Immature natural killer cell (primary cell): ENCODE measurements around the gene CUBN. TPM values are rescaled to one million over a fixed set of nuclear protein-coding genes. Genes with fewer than 3 reads are reported as not detected.
"Not testable (repeated sequence)": the region's sequence is repeated elsewhere in the genome, so short reads cannot be mapped to it uniquely, and the experiment has no call there.

Source experiments
- DNase-seq, 3 donors: peaks; one replicate each; pipeline ENCODE4 v3.0.0; 2022; ENCODE audit warnings: mixed read lengths in 1 of 3
- H3K27ac Mint-ChIP-seq, 6 donors: one replicate each; pipeline ENCODE4 v1.8.0; 2020; ENCODE audit warnings: mixed read lengths in 6 of 6, mild to moderate bottlenecking in 5 of 6, inconsistent platforms in 4 of 6, moderate library complexity in 3 of 6
- H3K27me3 Mint-ChIP-seq, 3 donors: one replicate each; pipeline ENCODE4 v1.8.0; 2020 to 2021; ENCODE audit warnings: low read depth in 3 of 3, mild to moderate bottlenecking in 3 of 3, mixed read lengths in 3 of 3, moderate library complexity in 3 of 3, inconsistent platforms in 1 of 3
- H3K36me3 Mint-ChIP-seq, 3 donors: one replicate each; pipeline ENCODE4 v1.8.0; 2020; ENCODE audit warnings: mixed read lengths in 3 of 3, inconsistent platforms in 2 of 3, mild to moderate bottlenecking in 2 of 3
- H3K4me1 Mint-ChIP-seq, 2 donors: one replicate each; pipeline ENCODE4 v1.8.0; 2020; ENCODE audit warnings: inconsistent platforms in 2 of 2, mild to moderate bottlenecking in 2 of 2, mixed read lengths in 2 of 2, moderate library complexity in 1 of 2
- H3K4me3 Mint-ChIP-seq, 5 donors: one replicate each; pipeline ENCODE4 v1.8.0; 2020; ENCODE audit warnings: mild to moderate bottlenecking in 5 of 5, mixed read lengths in 5 of 5, inconsistent platforms in 3 of 5, moderate library complexity in 3 of 5
- H3K9me3 Mint-ChIP-seq, 6 donors: one replicate each; pipeline ENCODE4 v1.8.0; 2020; ENCODE audit warnings: mild to moderate bottlenecking in 6 of 6, mixed read lengths in 6 of 6, inconsistent platforms in 4 of 6, moderate library complexity in 3 of 6
- polyA plus RNA-seq, 3 donors: library from polyadenylated mRNA; unstranded; fragments of 300-500 nt; fragmentation: Illumina TruSeq; gene quantifications; one replicate each; pipeline ENCODE4 v1.2.3, GENCODE V29; 2021

The CUBN gene
- polyA plus RNA-seq, 3 donors from 2014 or later = 0.16 to 1.2 TPM; not detected in 1

DNA sequence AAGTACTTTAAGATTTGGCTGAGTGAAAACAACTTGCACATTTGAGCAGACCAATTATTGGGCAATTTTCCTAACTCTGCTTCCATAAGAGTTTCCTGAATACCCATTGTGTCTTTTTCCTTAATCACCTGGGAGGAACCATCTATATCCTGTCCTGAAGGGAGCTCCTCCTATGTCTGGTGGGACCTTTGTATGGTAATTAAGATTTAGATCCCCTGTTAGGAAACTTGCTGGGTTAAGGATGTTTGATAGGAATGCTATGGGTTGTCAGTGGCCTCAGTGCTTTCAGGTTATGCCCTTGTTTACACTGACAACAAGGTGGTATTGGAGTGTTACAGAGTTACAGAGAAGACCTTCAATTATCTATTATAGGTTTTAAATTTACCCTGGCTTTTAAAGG, 116.9 kb downstream of the CUBN start:
- DNase-seq, H3K4me1 Mint-ChIP-seq, H3K4me3 Mint-ChIP-seq, H3K9me3 Mint-ChIP-seq: not testable (repeated sequence)
- Mint-ChIP-seq H3K27ac (peak overlapping the region in 1 of 6 donors; percentile 56), H3K27me3 (peaks cover 3 to 17% (median 5%) of the 10 kb centered on the region in 3 donors), H3K36me3 (peaks cover 7 to 18% (median 10%) of the 10 kb centered on the region in 3 donors)

DNA sequence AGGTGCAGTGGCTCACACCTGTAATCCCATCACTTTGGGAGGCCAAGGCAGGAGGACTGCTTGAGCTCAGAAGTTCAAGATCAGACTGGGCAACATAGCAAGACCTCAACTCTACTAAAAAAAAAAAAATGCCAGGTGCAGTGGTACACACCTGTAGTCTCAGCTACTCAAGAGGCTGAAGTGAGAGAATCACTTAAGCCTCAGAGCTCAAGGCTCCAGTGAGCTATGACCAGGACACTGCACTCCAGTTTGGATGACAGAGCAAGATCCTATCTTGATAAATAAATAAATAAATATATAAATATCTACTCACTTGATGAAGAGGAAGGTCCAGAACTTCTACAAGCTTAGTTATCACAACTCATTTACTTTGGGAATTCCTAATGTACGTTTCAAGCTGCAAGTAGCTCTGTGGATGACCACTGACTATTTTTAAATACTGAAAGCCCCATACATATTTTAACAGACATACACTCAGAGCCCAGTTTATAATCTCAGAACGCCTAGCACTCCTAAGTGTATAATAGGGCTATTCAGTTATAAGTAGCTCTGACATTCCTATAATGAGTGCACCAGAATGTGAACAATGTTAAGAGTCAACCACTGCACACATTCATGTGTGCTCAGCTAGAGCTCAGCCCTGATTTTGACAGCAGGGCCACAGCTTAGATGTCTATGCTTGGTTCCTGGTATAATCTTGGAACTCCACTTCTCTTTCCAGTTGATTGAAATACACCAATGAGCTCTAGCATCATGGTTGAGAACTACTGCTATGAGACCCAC, 119.1 kb downstream of the CUBN start:
- peaks cover 3 to 14% (median 9%) of the 10 kb centered on the region in 3 donors for H3K27me3 Mint-ChIP-seq
- peaks cover 7 to 12% (median 10%) of the 10 kb centered on the region in 3 donors for H3K36me3 Mint-ChIP-seq
- peaks cover 0 to 2% (median 0%) of the 10 kb centered on the region in 6 donors for H3K9me3 Mint-ChIP-seq
- H3K4me1 Mint-ChIP-seq = no peaks in the 10 kb centered on the region
- DNase-seq = no peak
- no peak overlapping the region for H3K27ac Mint-ChIP-seq
- no peak overlapping the region for H3K4me3 Mint-ChIP-seq

DNA sequence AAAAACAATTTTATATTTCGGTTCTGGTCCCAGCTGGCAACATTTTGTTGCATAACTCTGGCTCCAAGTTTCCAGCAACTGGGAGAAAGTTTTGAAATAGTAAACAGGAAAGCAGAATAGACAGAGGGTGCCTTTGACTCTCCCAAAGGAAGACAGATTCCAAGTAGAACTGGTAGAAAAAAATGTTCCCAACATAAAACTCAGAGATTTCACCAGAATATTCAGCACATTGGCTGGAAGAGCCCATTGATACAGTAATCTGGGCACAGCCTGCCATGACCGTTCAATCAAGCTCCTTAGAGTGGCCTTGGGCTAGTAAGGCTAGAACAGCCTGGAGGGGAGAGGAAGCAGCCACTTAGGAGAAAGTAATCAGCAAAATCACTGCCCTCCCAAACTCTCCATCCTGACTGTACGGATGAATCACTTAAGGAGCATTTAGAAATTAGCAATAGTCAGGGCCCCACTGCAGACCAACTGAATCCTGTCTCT, 120.4 kb downstream of the CUBN start:
- DNase-seq = no peak
- H3K4me1 Mint-ChIP-seq = peaks cover 0 to under 1% of the 10 kb centered on the region in 2 donors
- no peak overlapping the region for H3K4me3 Mint-ChIP-seq
- peaks cover 6 to 19% (median 12%) of the 10 kb centered on the region in 3 donors for H3K27me3 Mint-ChIP-seq
- peak overlapping the region in 1 of 6 donors; percentile 24 for H3K27ac Mint-ChIP-seq
- peaks cover 7 to 12% (median 10%) of the 10 kb centered on the region in 3 donors for H3K36me3 Mint-ChIP-seq
- H3K9me3 Mint-ChIP-seq = peaks cover 0 to 2% (median 0%) of the 10 kb centered on the region in 6 donors

DNA sequence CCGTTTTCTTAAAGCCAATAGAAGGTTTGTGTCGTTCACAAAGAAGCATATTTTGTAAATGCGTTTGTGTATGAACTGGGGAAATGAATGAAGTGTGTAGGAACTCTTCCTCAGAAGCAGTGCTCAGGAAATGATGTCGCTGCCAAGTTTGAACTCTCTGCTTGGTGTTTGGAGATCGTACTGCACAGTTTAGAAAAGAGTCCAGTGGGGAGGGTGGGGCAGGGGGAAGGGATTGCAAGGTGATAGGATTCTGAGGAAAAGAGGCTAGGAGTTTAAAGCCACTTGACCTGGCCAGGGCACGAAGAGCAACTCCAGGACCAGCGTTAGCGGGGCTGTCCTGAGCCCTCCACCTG, 122.2 kb downstream of the CUBN start:
- no peak for DNase-seq
- no peak overlapping the region for H3K27ac Mint-ChIP-seq

DNA sequence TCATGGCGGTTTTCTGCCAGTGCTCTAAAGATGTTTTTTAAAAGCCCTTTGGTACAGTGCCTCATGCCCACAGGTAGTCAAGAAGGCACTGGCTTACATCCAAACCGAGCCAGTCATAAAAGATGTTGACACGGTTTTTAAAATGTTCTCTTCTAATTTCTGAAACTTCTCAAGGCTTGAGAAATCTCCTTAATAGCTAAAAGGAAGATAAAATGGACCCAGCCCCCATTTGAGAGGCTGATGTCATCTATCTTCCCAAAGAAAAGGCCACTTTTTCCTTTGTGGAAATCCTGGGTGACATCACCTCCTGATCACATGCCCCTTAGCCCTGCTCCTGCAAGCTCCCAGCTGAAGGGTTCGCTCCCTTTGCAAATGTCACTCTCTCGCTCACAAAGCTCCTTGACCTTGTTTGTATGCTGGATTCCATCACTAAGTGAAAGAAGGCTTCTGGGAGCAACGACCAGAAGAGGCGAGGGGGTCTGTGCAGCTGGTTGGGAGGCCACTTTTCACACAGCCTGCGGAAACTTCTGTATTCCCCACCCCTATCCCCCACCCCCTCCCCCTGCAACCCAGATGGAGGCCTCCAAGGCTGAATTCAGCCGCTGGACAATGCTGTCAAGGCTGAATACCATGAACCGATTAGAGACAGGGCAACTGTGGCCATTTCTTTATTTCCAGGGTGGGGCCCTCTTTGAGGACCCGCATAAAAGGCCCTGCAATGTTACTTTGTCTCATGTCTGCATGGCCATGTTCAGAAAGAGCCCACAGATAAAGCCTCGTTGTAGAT, 122.8 kb downstream of the CUBN start:
- H3K27me3 Mint-ChIP-seq = peaks cover 14 to 38% (median 23%) of the 10 kb centered on the region in 3 donors
- peaks cover 7 to 10% (median 8%) of the 10 kb centered on the region in 3 donors for H3K36me3 Mint-ChIP-seq
- no peak for DNase-seq
- no peak overlapping the region for H3K4me3 Mint-ChIP-seq
- peaks cover 19 to 25% of the 10 kb centered on the region in 2 donors for H3K4me1 Mint-ChIP-seq
- peaks cover 0 to 2% (median 0%) of the 10 kb centered on the region in 6 donors for H3K9me3 Mint-ChIP-seq
- H3K27ac Mint-ChIP-seq = no peak overlapping the region

More for the DNA sequence above, 122.2 kb downstream of the CUBN start:
- Mint-ChIP-seq H3K4me3 (no peak overlapping the region), H3K9me3 (peaks cover 0 to 2% (median 0%) of the 10 kb centered on the region in 6 donors), H3K4me1 (peaks cover 14 to 19% of the 10 kb centered on the region in 2 donors), H3K36me3 (peaks cover 7 to 10% (median 8%) of the 10 kb centered on the region in 3 donors), H3K27me3 (peaks cover 10 to 32% (median 18%) of the 10 kb centered on the region in 3 donors)

DNA sequence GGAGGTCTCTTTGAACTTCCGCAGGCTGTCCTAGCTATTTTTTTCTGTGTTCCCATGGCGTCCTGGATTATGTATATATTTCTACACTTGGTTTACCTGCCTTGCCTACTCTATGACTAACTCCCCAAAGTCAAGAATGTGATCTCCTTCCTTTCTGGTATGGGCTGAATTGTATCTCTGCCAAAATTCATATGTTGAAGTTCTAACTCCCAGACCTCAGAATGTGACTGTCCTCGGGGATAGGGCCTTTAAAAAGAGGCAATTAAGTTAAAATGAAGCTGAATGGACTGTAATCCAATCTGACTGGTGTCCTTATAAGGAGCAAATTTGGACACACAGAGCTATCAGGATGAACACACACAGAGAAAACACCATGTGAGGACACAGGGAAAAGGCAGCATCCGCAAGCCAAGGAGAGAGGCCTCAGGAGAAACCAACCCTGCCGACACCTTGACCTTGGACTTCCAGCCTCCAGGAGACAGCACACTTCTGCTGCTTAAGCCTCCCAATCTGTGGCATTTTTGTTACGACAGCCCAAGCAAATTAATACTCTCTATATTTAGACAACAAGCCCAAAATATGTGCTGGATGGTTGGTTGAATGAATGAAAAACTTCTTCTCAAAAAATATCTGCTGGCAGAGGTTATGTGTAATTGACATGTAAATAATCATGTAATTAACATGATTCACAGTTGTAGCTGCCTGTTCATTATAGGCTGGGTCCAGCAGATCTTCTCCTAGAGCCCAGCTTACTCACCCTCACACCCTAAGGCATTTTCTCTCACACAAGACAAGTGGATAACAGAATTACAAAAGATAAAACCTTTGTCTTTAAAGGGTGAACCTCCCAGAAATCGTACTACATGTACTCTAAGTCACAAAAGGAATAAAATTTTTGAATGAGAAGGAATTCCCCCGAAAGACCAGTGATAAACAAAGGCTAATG, 123.7 kb downstream of the CUBN start:
- Mint-ChIP-seq H3K27ac (peak overlapping the region in 1 of 6 donors; percentile 7), H3K4me1 (peaks cover 21 to 27% of the 10 kb centered on the region in 2 donors), H3K9me3 (no peaks in the 10 kb centered on the region), H3K27me3 (peaks cover 18 to 44% (median 25%) of the 10 kb centered on the region in 3 donors), H3K4me3 (no peak overlapping the region), H3K36me3 (peaks cover under 1 to 4% (median 2%) of the 10 kb centered on the region in 3 donors)
- no peak for DNase-seq

DNA sequence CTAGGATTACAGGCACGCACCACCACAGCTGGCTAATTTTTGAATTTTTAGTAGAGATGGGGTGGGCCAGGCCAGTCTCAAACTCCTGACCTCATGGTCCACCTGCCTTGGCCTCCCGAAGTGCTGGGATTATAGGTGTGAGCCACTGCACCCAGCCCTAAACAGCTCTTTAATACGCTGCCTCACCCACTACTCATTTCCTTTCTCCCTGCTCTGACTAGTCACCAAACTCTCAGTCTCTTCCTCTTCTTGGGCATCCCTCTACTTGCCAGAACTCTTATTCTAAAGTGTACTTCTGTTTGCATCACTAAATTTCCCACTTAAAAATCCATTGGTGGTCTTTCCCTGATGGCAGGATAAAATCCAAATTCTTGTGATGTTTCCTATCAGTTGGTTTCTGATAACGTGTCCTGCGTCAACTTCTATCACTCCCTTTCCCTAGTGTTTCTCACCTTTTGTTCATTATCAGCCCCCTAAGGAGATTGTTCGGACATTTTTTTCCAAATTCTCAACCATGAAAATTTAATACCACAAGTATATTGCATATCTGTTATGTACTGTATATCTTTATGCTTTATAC, 124.7 kb downstream of the CUBN start:
- Mint-ChIP-seq H3K4me1 (peaks cover 21 to 27% of the 10 kb centered on the region in 2 donors), H3K4me3 (no peak overlapping the region), H3K27ac (peak overlapping the region in 2 of 6 donors; percentile 32 to 85), H3K27me3 (peaks cover 20 to 43% (median 33%) of the 10 kb centered on the region in 3 donors), H3K9me3 (no peaks in the 10 kb centered on the region), H3K36me3 (peaks cover 0 to 4% (median 0%) of the 10 kb centered on the region in 3 donors)
- DNase-seq = no peak

DNA sequence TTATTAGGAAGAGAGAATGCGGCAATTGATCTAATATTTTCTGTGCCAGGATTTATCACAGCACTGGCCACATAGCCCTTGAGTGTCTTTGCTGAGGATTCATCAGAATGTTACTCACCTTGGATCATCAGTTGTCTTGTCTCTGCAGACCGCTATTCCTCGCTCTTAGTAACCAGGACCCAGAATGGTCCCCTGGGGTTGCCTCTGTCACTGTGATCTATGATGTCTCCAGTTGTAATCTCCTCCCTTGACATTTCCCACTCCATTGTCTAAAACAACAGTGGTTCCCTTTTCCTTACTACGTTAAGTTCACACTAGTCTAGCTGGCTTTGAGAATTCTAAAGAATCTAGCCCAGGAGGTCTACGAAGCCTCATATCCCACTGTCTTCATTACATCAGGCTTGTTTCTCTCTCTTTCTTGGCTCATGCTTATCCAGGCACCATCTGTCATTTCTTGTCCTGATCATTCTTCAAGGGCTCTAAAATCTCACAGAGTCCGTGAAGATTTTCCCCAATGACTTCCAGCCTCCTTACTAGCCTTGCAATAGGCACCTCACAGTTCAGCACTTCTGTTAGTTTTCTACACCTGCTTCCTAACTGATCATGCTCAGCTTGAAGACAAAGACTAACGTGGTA, 125.8 kb downstream of the CUBN start:
- Mint-ChIP-seq H3K36me3 (peaks cover 0 to 4% (median 4%) of the 10 kb centered on the region in 3 donors), H3K4me1 (peaks cover 21 to 27% of the 10 kb centered on the region in 2 donors), H3K9me3 (no peaks in the 10 kb centered on the region), H3K4me3 (peak overlapping the region in 2 of 5 donors; percentile 1 to 8), H3K27me3 (peaks cover 20 to 43% (median 30%) of the 10 kb centered on the region in 3 donors), H3K27ac (peak overlapping the region in 5 of 6 donors; percentile 14 to 85 (median 54))
- DNase-seq = no peak

DNA sequence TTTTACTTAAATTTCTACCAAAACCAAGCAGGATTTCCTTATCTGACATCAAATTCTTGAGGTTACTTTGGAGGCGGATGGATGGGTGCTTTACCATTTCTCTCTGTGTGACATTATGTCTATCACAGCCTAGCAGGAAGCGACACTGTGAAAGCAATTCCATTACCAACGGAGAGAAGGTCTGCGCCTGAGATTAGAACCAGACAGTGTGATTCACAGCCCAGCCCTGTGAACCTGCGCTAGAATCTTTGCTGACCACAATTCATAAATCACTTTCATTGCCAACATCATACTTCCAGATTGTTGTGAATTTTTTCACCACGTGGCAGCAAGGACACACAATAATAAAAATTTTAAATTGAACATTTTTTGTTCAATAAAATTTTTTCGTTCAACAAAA, 126.5 kb downstream of the CUBN start:
- DNase-seq = peak; percentile 80 to 85 (median 82)
- peak overlapping the region in 4 of 5 donors; percentile 30 to 47 (median 38) for H3K4me3 Mint-ChIP-seq
- H3K27ac Mint-ChIP-seq = peak overlapping the region; percentile 51 to 93 (median 88)
- peaks cover 0 to 4% (median 0%) of the 10 kb centered on the region in 3 donors for H3K36me3 Mint-ChIP-seq
- H3K27me3 Mint-ChIP-seq = peaks cover 20 to 40% (median 30%) of the 10 kb centered on the region in 3 donors
- H3K9me3 Mint-ChIP-seq = no peaks in the 10 kb centered on the region
- peaks cover 21 to 27% of the 10 kb centered on the region in 2 donors for H3K4me1 Mint-ChIP-seq

DNA sequence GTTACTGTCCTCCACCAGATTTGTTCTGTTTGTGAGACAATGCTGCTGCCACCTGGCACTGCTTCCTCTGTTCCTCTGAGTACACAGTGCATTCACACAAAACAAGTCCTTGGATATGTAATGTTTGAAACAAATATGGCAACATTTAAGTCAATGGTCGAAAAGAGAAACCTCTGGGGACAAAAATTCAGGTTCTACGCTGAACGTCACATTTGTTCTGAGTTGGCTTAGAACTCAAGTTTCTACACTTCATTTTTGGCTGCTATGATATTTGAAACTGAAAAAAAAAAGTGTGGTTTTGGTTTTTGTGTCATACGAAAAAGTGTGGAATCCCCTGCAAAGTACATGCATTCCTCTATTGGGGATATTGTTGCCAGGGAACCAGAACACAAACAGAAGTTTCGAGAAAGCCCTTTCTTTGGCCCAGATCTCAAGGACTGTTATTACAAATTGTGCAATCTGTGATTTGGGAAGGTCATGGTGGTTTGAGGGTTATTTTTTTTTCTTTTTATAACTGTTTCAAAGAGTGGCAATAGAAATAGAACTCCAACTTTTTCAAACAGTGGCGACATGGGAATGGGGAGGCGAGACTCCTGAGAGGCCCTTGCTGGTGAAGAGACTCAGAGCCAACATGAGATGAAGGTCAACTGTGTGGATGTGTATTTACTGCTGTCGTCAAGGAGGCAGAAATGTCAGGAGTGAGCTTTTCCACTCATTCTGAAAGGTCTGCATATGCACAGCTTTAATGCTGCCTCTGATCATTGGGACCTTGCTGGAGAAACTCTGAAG, 127.5 kb downstream of the CUBN start:
- H3K4me3 Mint-ChIP-seq = peak overlapping the region in 3 of 5 donors; percentile 25 to 55 (median 37)
- DNase-seq = peak; percentile 50 to 57 (median 54)
- H3K27ac Mint-ChIP-seq = peak overlapping the region; percentile 18 to 93 (median 88)
- H3K9me3 Mint-ChIP-seq = no peaks in the 10 kb centered on the region
- H3K27me3 Mint-ChIP-seq = peaks cover 24 to 36% (median 32%) of the 10 kb centered on the region in 3 donors
- peaks cover 21 to 27% of the 10 kb centered on the region in 2 donors for H3K4me1 Mint-ChIP-seq
- H3K36me3 Mint-ChIP-seq = peaks cover 0 to 4% (median 0%) of the 10 kb centered on the region in 3 donors

DNA sequence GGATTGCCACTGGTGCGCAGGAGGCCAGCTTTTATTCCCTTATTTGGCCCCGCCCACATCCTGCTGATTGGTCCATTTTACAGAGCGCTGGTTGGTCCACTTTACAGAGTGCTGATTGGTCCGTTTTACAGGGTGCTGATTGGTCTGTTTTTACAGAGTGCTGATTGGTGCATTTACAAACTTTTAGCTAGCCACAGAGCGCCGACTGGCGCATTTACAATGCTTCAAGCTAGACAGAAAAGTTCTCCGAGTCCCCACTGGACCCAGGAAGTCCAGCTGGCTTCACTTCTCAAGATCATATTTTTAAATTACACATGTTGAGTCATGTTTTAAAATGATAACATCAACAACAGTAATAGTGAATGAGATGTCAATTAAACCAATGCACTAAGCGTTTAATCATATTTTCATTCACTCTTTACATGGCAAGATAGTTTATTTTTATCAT, 128.3 kb downstream of the CUBN start:
- peaks cover 0 to 4% (median 3%) of the 10 kb centered on the region in 3 donors for H3K36me3 Mint-ChIP-seq
- H3K27ac Mint-ChIP-seq = peak overlapping the region in 1 of 6 donors; percentile 85
- no peaks in the 10 kb centered on the region for H3K9me3 Mint-ChIP-seq
- H3K4me1 Mint-ChIP-seq = peaks cover 21 to 29% of the 10 kb centered on the region in 2 donors
- H3K27me3 Mint-ChIP-seq = peaks cover 24 to 36% (median 32%) of the 10 kb centered on the region in 3 donors
- H3K4me3 Mint-ChIP-seq = no peak overlapping the region
- DNase-seq = no peak
